ENCODE data around the gene LONP1.

LONP1 gene

DNA sequence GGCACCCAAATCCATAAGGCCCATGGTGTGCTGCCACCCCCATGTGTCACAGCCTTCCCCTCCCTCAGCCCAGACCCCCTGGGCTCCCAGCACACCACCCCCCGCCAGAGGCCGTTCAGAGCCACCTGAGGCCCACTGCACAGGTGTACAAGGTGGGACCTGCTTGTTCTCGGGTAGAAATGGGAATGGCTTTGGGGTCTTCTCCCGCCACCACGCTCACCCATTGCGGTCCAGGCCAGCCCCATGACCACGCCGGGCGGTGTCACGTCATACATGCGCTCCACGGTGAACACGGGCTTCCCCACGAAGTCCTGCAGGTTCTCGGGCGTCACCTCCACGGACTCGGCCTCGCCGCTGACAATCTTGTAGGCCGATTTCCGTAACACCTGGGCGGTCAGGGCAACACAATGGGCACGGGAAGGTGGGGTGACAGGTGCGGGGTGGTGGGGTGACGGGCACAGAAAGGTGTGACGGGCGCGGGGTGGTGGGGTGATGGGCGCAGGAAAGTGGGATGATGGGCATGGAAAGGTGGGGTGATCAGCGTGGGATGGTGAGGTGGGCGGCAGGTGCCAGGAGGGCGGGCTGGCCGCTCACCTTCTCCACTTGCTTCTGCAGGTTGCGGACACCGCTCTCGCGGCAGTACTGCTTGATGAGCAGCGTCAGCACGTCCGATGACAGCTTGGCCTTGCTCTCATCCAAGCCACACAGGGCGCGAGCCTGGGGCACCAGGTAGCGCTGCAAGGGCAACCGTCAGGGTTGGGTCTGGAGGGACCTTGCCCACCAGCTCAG, 25.6 kb downstream of the LONP1 start:
- no peak for DNase-seq (ENCODE audit: low read depth in 1 of 2, low spot score in 1 of 2)

GRCh38 chr19:5693195-5694166, 26.5 kb downstream of the LONP1 start:
- Histone ChIP-seq H3K27ac (replicated peaks) (0 out of 2 replicates have a peak overlapping the region, but pooled peaks have one; percentile 6), H3K27me3 (ENCODE audit: insufficient read depth, poor library complexity, severe bottlenecking) (no peaks in the 10 kb centered on the region), H3K4me3 (replicated peaks; ENCODE audit: insufficient read depth, low read length) (no peak overlapping the region)
- TF ChIP-seq SPI1 (IDR thresholded peaks at IDR 0.05; ENCODE audit: borderline replicate concordance, low read depth) = no peak
- TF ChIP-seq CTCF (IDR thresholded peaks at IDR 0.05; ENCODE audit: insufficient read depth, low read length) = no peak
- TF ChIP-seq GABPA (IDR thresholded peaks at IDR 0.05; ENCODE audit: low read depth) = no peak
- peak; percentile 37 for TF ChIP-seq POLR2AphosphoS5 (IDR thresholded peaks at IDR 0.05; ENCODE audit: low read depth)
- TF ChIP-seq, protein P1, sequence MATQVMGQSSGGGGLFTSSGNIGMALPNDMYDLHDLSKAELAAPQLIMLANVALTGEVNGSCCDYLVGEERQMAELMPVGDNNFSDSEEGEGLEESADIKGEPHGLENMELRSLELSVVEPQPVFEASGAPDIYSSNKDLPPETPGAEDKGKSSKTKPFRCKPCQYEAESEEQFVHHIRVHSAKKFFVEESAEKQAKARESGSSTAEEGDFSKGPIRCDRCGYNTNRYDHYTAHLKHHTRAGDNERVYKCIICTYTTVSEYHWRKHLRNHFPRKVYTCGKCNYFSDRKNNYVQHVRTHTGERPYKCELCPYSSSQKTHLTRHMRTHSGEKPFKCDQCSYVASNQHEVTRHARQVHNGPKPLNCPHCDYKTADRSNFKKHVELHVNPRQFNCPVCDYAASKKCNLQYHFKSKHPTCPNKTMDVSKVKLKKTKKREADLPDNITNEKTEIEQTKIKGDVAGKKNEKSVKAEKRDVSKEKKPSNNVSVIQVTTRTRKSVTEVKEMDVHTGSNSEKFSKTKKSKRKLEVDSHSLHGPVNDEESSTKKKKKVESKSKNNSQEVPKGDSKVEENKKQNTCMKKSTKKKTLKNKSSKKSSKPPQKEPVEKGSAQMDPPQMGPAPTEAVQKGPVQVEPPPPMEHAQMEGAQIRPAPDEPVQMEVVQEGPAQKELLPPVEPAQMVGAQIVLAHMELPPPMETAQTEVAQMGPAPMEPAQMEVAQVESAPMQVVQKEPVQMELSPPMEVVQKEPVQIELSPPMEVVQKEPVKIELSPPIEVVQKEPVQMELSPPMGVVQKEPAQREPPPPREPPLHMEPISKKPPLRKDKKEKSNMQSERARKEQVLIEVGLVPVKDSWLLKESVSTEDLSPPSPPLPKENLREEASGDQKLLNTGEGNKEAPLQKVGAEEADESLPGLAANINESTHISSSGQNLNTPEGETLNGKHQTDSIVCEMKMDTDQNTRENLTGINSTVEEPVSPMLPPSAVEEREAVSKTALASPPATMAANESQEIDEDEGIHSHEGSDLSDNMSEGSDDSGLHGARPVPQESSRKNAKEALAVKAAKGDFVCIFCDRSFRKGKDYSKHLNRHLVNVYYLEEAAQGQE (IDR thresholded peaks at IDR 0.05; ENCODE audit: insufficient replicate concordance, low read depth) = no peak
- no peak for DNase-seq (ENCODE audit: low read depth in 1 of 2, low spot score in 1 of 2)

More for the DNA sequence above, 25.6 kb downstream of the LONP1 start:
- H3K27ac ChIP-seq (replicated peaks) = no peak overlapping the region
- TF ChIP-seq POLR2AphosphoS5 (IDR thresholded peaks at IDR 0.05; ENCODE audit: low read depth) = peak; percentile 25; the same call in 1 of the 2 replicates
- no peak for TF ChIP-seq CTCF (IDR thresholded peaks at IDR 0.05; ENCODE audit: insufficient read depth, low read length)
- no peak for TF ChIP-seq GABPA (IDR thresholded peaks at IDR 0.05; ENCODE audit: low read depth)
- H3K4me3 ChIP-seq (replicated peaks; ENCODE audit: insufficient read depth, low read length) = no peak overlapping the region
- H3K27me3 ChIP-seq (ENCODE audit: insufficient read depth, poor library complexity, severe bottlenecking) = no peaks in the 10 kb centered on the region

DNA sequence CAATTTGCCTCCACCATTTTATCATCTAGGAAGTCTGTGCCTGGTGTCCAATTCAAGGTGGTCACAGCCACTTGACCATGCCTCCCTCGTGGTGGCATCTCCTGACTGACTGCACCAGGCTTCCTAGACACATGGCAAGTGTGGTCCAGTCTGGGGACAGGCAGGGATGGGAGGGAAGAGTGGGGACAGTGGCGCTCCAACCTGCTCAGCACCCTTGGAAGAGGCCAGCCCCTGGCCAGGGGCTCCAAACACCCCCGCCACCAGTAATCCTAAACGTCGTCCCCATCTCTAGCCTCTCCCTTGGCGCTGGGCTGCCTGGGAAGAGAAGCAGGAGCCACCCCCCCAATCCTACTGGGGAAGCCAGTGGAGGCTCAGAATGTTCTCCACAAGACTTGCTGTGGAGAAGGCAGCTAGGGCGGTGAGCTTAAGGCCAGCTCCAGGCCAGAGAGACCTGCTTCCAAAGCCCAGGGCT, 27.2 kb downstream of the LONP1 start:
- no peak overlapping the region for H3K4me3 ChIP-seq (replicated peaks; ENCODE audit: insufficient read depth, low read length)
- no peaks in the 10 kb centered on the region for H3K27me3 ChIP-seq (ENCODE audit: insufficient read depth, poor library complexity, severe bottlenecking)
- DNase-seq (ENCODE audit: low read depth in 1 of 2, low spot score in 1 of 2) = no peak
- TF ChIP-seq POLR2AphosphoS5 (IDR thresholded peaks at IDR 0.05; ENCODE audit: low read depth) (peak; percentile 22; the same call in 1 of the 2 replicates), CTCF (IDR thresholded peaks at IDR 0.05; ENCODE audit: insufficient read depth, low read length) (no peak), SPI1 (IDR thresholded peaks at IDR 0.05; ENCODE audit: borderline replicate concordance, low read depth) (no peak)
- H3K27ac ChIP-seq (replicated peaks) = peak overlapping the region; percentile 10; the same call in 1 of the 2 replicates
